Fibroblast of mammary gland (primary cell): ENCODE data around the gene PADI4.

ENCODE experiments used
- DNase-seq: peaks from one replicate; pipeline ENCODE4 v3.0.0-alpha.2; 2010; ENCODE audit warnings: low read depth
- H3K4me3 ChIP-seq: 2 replicates; pipeline ENCODE4 v1.5.1; 2011; ENCODE audit warnings: low read depth, mild to moderate bottlenecking, low read length, moderate library complexity; ENCODE audit not compliant: control insufficient read depth
- CTCF ChIP-seq: conservative IDR thresholded peaks from 2 replicates; pipeline ENCODE4 v1.5.1; 2011; ENCODE audit warnings: low read depth, low read length, inconsistent platforms; ENCODE audit not compliant: control insufficient read depth, insufficient read depth

PADI4 gene

DNA sequence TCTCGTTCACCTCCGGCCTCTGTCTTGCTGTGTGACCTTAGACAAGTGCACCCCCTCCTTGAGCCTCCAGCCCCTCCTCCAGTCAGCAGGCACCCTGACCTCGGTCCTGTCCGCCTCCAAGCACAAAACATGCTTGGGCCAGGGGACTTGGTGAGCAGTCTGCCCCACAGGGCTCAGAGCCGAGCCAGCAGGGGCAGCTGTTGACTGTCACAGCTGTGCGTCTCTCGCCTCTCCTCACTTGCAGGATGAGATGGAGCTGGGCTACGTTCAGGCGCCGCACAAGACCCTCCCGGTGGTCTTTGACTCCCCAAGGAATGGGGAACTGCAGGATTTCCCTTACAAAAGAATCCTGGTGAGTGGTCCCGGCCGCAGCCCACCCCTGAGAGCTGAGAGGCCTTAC, 34.9 kb upstream of the PADI4 start:
- DNase-seq, result no peak
- no peak overlapping the region for H3K4me3 ChIP-seq
- TF ChIP-seq CTCF, result no peak

- DNase-seq, result peak; percentile 30
- peak; percentile 72 for TF ChIP-seq CTCF
- no peak overlapping the region for H3K4me3 ChIP-seq
Measured at GRCh38 chr1:17274186-17275170, 33.5 kb upstream of the PADI4 start.

GRCh38 chr1:17276568-17276967, 31.4 kb upstream of the PADI4 start:
- no peak overlapping the region for H3K4me3 ChIP-seq
- TF ChIP-seq CTCF, result no peak
- DNase-seq, result peak; percentile 37

- no peak overlapping the region for H3K4me3 ChIP-seq
- no peak for TF ChIP-seq CTCF
- no peak for DNase-seq
Measured at GRCh38 chr1:17277511-17278159, 30.4 kb upstream of the PADI4 start.

GRCh38 chr1:17278996-17279830, 28.8 kb upstream of the PADI4 start:
- H3K4me3 ChIP-seq, result no peak overlapping the region
- TF ChIP-seq CTCF, result no peak
- DNase-seq, result no peak

DNA sequence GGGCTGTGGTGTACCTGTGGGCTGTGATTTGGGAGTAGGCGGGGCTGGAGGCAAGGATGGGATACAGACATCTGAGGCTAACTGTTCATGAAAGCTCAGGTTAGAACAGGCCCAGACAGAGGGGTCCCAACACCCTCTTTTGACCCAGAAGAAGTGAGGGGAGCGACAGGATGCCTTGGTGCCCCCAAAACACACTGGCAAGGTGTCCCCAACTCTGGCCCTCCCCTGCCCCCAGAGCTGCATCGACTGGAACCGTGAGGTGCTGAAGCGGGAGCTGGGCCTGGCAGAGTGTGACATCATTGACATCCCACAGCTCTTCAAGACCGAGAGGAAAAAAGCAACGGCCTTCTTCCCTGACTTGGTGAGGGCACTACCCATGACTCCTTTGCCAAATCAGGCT, 27.6 kb upstream of the PADI4 start:
- TF ChIP-seq CTCF, result no peak
- no peak for DNase-seq
- no peak overlapping the region for H3K4me3 ChIP-seq
